ENCODE results near the gene CTNNA3. TPM values are rescaled to one million over a fixed set of nuclear protein-coding genes. Genes with fewer than 3 reads are reported as not detected.

Gene CTNNA3
- total RNA-seq, 4 donors from 2014 or later, result 0.47 to 3.3 (median 0.80) TPM; not detected in 1

DNA sequence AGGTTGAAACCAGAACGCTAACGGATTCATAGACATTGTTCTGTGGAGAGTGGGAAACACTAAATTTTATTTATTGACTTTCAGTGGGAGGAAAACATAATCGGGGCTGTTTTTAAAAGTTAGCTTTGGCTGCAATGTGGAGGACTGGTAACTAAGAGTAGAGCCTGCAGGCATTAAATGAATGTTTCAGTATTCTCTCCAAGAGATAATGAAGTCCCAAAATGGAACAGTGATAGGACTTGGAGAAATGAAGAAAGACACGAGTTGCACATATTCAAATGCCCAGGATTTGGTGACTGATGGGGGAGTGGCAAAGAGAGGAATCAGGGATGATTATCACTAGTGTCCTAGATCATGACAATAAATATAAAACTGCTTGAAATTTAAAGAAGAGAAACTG, 1130.0 kb downstream of the CTNNA3 start:
- H3K36me3 ChIP-seq, result no peaks in the 10 kb centered on the region
- H3K4me1 ChIP-seq, result no peaks in the 10 kb centered on the region
- H3K4me3 ChIP-seq, result no peak overlapping the region
- DNase-seq, result no peak
- H3K9me3 ChIP-seq, result no peaks in the 10 kb centered on the region
- TF ChIP-seq, protein P1, sequence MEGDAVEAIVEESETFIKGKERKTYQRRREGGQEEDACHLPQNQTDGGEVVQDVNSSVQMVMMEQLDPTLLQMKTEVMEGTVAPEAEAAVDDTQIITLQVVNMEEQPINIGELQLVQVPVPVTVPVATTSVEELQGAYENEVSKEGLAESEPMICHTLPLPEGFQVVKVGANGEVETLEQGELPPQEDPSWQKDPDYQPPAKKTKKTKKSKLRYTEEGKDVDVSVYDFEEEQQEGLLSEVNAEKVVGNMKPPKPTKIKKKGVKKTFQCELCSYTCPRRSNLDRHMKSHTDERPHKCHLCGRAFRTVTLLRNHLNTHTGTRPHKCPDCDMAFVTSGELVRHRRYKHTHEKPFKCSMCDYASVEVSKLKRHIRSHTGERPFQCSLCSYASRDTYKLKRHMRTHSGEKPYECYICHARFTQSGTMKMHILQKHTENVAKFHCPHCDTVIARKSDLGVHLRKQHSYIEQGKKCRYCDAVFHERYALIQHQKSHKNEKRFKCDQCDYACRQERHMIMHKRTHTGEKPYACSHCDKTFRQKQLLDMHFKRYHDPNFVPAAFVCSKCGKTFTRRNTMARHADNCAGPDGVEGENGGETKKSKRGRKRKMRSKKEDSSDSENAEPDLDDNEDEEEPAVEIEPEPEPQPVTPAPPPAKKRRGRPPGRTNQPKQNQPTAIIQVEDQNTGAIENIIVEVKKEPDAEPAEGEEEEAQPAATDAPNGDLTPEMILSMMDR (IDR thresholded peaks at IDR 0.05), result no peak
- no peak for TF ChIP-seq POLR2A (IDR thresholded peaks at IDR 0.05)
- no peaks in the 10 kb centered on the region for H3K27me3 ChIP-seq
- no peak overlapping the region for H3K27ac ChIP-seq

DNA sequence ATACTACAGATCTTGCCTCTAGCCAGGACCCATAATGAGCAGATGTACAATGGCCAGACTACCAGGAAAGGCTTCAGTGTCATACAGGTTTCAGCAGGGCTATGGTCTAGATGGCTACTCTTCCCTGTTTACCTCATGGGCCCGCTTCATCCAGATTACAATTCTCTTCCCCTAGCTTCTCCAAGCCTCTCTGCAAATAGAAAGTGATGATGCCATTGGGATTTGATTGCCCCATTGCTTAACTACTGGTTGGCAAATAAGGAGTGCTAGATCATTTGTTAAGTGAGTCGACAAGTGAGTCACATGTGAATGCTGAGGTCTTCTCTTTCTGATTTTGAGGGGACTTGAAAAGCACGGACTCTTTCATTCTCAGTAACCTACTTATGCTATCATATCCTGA, 1131.7 kb downstream of the CTNNA3 start:
- no peaks in the 10 kb centered on the region for H3K4me1 ChIP-seq
- no peak overlapping the region for H3K27ac ChIP-seq
- no peaks in the 10 kb centered on the region for H3K9me3 ChIP-seq
- H3K27me3 ChIP-seq, result no peaks in the 10 kb centered on the region
- no peak for DNase-seq
- no peaks in the 10 kb centered on the region for H3K36me3 ChIP-seq
- H3K4me3 ChIP-seq, result no peak overlapping the region
- TF ChIP-seq, protein P1 (IDR thresholded peaks at IDR 0.05), result no peak

DNA sequence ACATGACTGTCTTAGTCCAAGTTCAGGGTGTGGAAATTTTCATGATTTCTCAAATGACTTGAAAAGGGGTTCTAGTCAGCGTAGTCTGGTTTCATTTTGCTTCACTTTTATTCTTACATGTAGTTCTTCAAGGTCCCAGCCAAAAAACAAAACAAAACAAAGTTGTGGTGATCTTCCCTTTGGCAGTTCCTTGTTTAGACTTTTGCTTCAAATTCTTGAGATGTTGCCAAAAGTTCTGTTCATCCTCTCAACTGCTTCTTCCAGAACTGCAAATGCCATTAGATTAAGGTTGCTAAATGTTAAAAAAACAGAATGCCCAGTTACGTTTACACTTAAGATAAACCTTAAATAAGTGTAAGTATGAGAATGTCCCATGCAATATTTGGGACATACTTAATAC, 1140.9 kb downstream of the CTNNA3 start:
- no peak overlapping the region for H3K4me3 ChIP-seq
- DNase-seq, result no peak
- no peak overlapping the region for H3K27ac ChIP-seq
- H3K36me3 ChIP-seq, result no peaks in the 10 kb centered on the region
- no peaks in the 10 kb centered on the region for H3K27me3 ChIP-seq
- no peaks in the 10 kb centered on the region for H3K4me1 ChIP-seq
- TF ChIP-seq, protein P1 (IDR thresholded peaks at IDR 0.05), result no peak
- TF ChIP-seq POLR2A (IDR thresholded peaks at IDR 0.05), result no peak
- H3K9me3 ChIP-seq, result no peaks in the 10 kb centered on the region

DNA sequence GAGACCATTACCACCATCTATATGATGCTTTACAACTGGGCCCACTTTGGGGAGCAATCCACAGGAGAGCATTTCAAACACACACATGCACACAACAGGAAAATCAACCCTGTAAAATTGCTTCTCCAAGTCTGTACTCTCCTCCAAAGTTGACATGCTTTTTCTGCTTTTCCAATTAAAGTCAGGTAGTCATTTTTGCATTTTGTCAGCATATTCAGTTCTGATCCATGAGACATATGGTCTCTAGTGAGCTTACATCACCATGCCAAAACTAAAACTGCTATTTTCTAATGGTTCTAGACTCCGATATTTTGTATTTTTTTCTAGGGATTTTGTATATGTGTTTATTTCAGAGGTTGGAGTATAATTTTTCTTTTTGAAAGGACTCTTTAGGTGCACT, 1143.7 kb downstream of the CTNNA3 start:
- Histone ChIP-seq H3K27me3 (no peaks in the 10 kb centered on the region), H3K9me3 (no peaks in the 10 kb centered on the region), H3K4me1 (no peaks in the 10 kb centered on the region), H3K36me3 (no peaks in the 10 kb centered on the region), H3K27ac (no peak overlapping the region), H3K4me3 (no peak overlapping the region)
- DNase-seq, result no peak
- no peak for TF ChIP-seq POLR2A (IDR thresholded peaks at IDR 0.05)
- TF ChIP-seq, protein P1 (IDR thresholded peaks at IDR 0.05), result no peak

DNA sequence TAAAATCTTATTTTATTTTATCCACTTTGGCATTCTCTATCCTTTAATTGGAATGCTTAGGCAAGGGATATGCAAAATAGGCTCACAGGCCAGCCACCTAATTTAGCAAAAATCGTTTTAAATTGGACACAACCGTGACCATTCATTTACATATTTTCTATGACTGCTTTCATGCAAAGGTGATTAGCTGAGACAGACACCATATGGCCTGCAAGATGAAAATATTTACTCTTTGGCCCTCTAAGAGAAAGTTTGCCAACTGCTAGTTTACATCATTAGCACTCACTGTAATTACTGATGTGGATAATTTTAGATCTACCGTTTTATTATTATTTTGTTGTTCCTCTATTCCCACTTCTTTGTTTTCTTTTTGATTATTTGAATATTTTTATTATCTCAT, 1145.6 kb downstream of the CTNNA3 start:
- Histone ChIP-seq H3K4me3 (no peak overlapping the region), H3K9me3 (no peaks in the 10 kb centered on the region), H3K27ac (no peak overlapping the region), H3K4me1 (no peaks in the 10 kb centered on the region), H3K27me3 (no peaks in the 10 kb centered on the region), H3K36me3 (no peaks in the 10 kb centered on the region)
- no peak for DNase-seq
- TF ChIP-seq POLR2A (IDR thresholded peaks at IDR 0.05), result no peak
- TF ChIP-seq, protein P1 (IDR thresholded peaks at IDR 0.05), result no peak

DNA sequence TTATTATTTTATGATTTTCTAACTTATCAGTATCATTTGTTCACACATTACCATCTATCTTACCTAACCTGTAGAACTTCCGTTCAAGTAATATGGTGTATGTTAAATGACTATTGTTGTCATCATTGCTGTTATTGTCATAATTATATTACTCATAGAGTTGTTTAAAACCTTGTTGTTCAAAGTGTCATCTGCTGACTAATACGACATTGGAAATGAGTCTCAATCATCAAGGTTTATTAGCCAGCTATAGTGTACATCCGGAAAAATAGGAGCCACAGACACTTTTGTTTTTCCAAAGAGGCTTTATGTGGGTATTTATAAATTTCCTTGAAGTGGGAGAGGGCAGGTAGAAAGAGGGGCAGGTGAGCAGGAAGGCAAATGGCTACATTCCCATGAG, 1157.1 kb downstream of the CTNNA3 start:
- no peak for DNase-seq
- no peak overlapping the region for H3K4me3 ChIP-seq
- H3K27me3 ChIP-seq, result no peaks in the 10 kb centered on the region
- H3K27ac ChIP-seq, result no peak overlapping the region
- TF ChIP-seq, protein P1 (IDR thresholded peaks at IDR 0.05), result no peak
- no peak for TF ChIP-seq POLR2A (IDR thresholded peaks at IDR 0.05)
- no peaks in the 10 kb centered on the region for H3K9me3 ChIP-seq
- no peaks in the 10 kb centered on the region for H3K4me1 ChIP-seq
- H3K36me3 ChIP-seq, result no peaks in the 10 kb centered on the region
